Measurements from ENCODE around the gene ARX. TPM values are rescaled to one million over a fixed set of nuclear protein-coding genes. Genes with fewer than 3 reads are reported as not detected.

The ARX gene
- polyA plus RNA-seq, 3 donors, result not detected

GRCh38 chrX:24996096-24996709 lies 19.6 kb downstream of the ARX start:
- Histone ChIP-seq H3K36me3 (replicated peaks in 1 of 2; ENCODE audit: control insufficient read depth in 1 of 2, insufficient read depth in 2 of 2, low read length in 2 of 2) (no peaks in the 10 kb centered on the region), H3K4me1 (ENCODE audit: control insufficient read depth in 1 of 2, insufficient read depth in 2 of 2, low read length in 2 of 2) (no peaks in the 10 kb centered on the region), H3K9ac (ENCODE audit: insufficient read depth, low read length, poor library complexity, severe bottlenecking) (no peak overlapping the region), H3K4me3 (replicated peaks in 1 of 3; ENCODE audit: low read depth in 2 of 3, low read length in 3 of 3) (no peak overlapping the region), H3K4me2 (replicated peaks; ENCODE audit: extremely low read depth, low read length, poor library complexity, severe bottlenecking) (no peak overlapping the region), H3K79me2 (ENCODE audit: insufficient read depth, low read length) (no peaks in the 10 kb centered on the region), H2AFZ (ENCODE audit: insufficient read depth, low read depth, low read length, poor library complexity, severe bottlenecking) (no peak overlapping the region), H3K27me3 (ENCODE audit: control insufficient read depth in 2 of 2, insufficient read depth in 2 of 2, low read length in 2 of 2) (peaks cover 2 to 6% of the 10 kb centered on the region in 2 donors), H3K9me3 (replicated peaks in 1 of 2; ENCODE audit: control insufficient read depth in 1 of 2, insufficient read depth in 1 of 2, low read length in 2 of 2) (no peaks in the 10 kb centered on the region), H4K20me1 (ENCODE audit: insufficient read depth, low read length) (no peaks in the 10 kb centered on the region), H3K27ac (ENCODE audit: low read depth in 1 of 2, low read length in 2 of 2) (no peak overlapping the region)
- intact Hi-C loops (cut with micrococcal nuclease), result no loop called here
- TF ChIP-seq CTCF (IDR thresholded peaks at IDR 0.05), result no peak
- Mint-ChIP-seq H3K4me1 (no peaks in the 10 kb centered on the region), H3K36me3 (peaks cover 20 to 27% of the 10 kb centered on the region in 2 donors), H3K4me3 (no peak overlapping the region), H3K9me3 (peaks cover 0 to 2% (median 0%) of the 10 kb centered on the region in 7 donors), H3K27me3 (ENCODE audit: low read depth in 3 of 3) (peaks cover 5 to 21% (median 5%) of the 10 kb centered on the region in 3 donors), H3K27ac (no peak overlapping the region)
- no CpG with 5 or more reads among the region's 5 CpGs for WGBS (ENCODE audit: insufficient coverage)
- DNase-seq, result no peak

GRCh38 chrX:24993879-24994278 lies 21.9 kb downstream of the ARX start:
- Mint-ChIP-seq H3K4me3 (no peak overlapping the region), H3K36me3 (peaks cover 17 to 18% of the 10 kb centered on the region in 2 donors), H3K27ac (no peak overlapping the region), H3K27me3 (ENCODE audit: low read depth in 3 of 3) (peaks cover 0 to 14% (median 3%) of the 10 kb centered on the region in 3 donors), H3K4me1 (no peaks in the 10 kb centered on the region), H3K9me3 (peaks cover 0 to under 1% (median 0%) of the 10 kb centered on the region in 7 donors)
- Histone ChIP-seq H3K4me3 (replicated peaks in 1 of 3; ENCODE audit: low read depth in 2 of 3, low read length in 3 of 3) (no peak overlapping the region), H3K4me1 (ENCODE audit: control insufficient read depth in 1 of 2, insufficient read depth in 2 of 2, low read length in 2 of 2) (no peaks in the 10 kb centered on the region), H3K9me3 (replicated peaks in 1 of 2; ENCODE audit: control insufficient read depth in 1 of 2, insufficient read depth in 1 of 2, low read length in 2 of 2) (no peaks in the 10 kb centered on the region), H3K79me2 (ENCODE audit: insufficient read depth, low read length) (no peaks in the 10 kb centered on the region), H3K9ac (ENCODE audit: insufficient read depth, low read length, poor library complexity, severe bottlenecking) (no peak overlapping the region), H3K27ac (ENCODE audit: low read depth in 1 of 2, low read length in 2 of 2) (no peak overlapping the region), H2AFZ (ENCODE audit: insufficient read depth, low read depth, low read length, poor library complexity, severe bottlenecking) (no peak overlapping the region), H3K27me3 (ENCODE audit: control insufficient read depth in 2 of 2, insufficient read depth in 2 of 2, low read length in 2 of 2) (peaks cover 0 to 2% of the 10 kb centered on the region in 2 donors), H3K4me2 (replicated peaks; ENCODE audit: extremely low read depth, low read length, poor library complexity, severe bottlenecking) (no peak overlapping the region), H3K36me3 (replicated peaks in 1 of 2; ENCODE audit: control insufficient read depth in 1 of 2, insufficient read depth in 2 of 2, low read length in 2 of 2) (no peaks in the 10 kb centered on the region), H4K20me1 (ENCODE audit: insufficient read depth, low read length) (no peaks in the 10 kb centered on the region)
- intact Hi-C loops (cut with micrococcal nuclease), result no loop called here
- no CpG with 5 or more reads among the region's 8 CpGs for WGBS (ENCODE audit: insufficient coverage)
- no peak for TF ChIP-seq CTCF (IDR thresholded peaks at IDR 0.05)
- DNase-seq, result no peak

Measured in CD14-positive monocyte (primary cell).